HEK293 (cell line): ENCODE data around the gene C4orf50.

Experiments used
- CTCF ChIA-PET: fragments of 350-600 bp; formaldehyde crosslinking; extraction: SDS; loops from one replicate; lab custom pipeline; 2021; ENCODE audit warnings: antibody characterized with exemption; lab: Yijun Ruan, JAX
- POLR2A ChIA-PET: fragments of 300-600 bp; formaldehyde crosslinking; extraction: SDS; loops from one replicate; lab custom pipeline; 2020; ENCODE audit warnings: antibody characterized with exemption, inconsistent platforms; lab: Yijun Ruan, JAX
- H3K27ac ChIP-seq: fragments of 200-500 bp; sonication (Bioruptor generic); 2 replicates; pipeline ENCODE4 v1.5.1; 2014; ENCODE audit warnings: low read depth, low read length, control low read depth, inconsistent platforms; ENCODE audit errors: extremely low read depth
- H3K36me3 ChIP-seq, 2 experiments: fragments of 200-500 bp in 1 of 2; sonication (Bioruptor generic) in 1 of 2; 1 replicate in 1 of 2; 2 replicates in 1 of 2; pipeline ENCODE4 v1.5.1; 2014 to 2017; ENCODE audit warnings: inconsistent platforms in 2 of 2, low read length in 2 of 2; ENCODE audit not compliant: control insufficient read depth in 2 of 2, insufficient read depth in 1 of 2
- H3K4me1 ChIP-seq: fragments of 200-500 bp; sonication (Bioruptor generic); 2 replicates; pipeline ENCODE4 v1.5.1; 2014; ENCODE audit warnings: mild to moderate bottlenecking, low read length, inconsistent platforms; ENCODE audit not compliant: control insufficient read depth, insufficient read depth
- H3K4me3 ChIP-seq: 2 replicates; pipeline ENCODE4 v1.5.1; 2011; ENCODE audit warnings: low read depth, mild to moderate bottlenecking, control low read depth, low read length, moderate library complexity
- H3K9me3 ChIP-seq: fragments of 200-500 bp; sonication (Bioruptor generic); 2 replicates; pipeline ENCODE4 v1.5.1; 2014; ENCODE audit warnings: low read depth, low read length, inconsistent platforms; ENCODE audit not compliant: control insufficient read depth, insufficient read depth
- BCL6B ChIP-seq: fragments of 450-650 bp; formaldehyde crosslinking; IDR thresholded peaks from 2 replicates; pipeline ENCODE4 v1.5.1; 2017; ENCODE audit warnings: missing biosample characterization, missing genetic modification characterization
- GLI4 ChIP-seq: fragments of 450-650 bp; formaldehyde crosslinking; IDR thresholded peaks from 2 replicates; pipeline ENCODE4 v1.5.1; 2016; ENCODE audit warnings: missing biosample characterization, missing genetic modification characterization
- HOXD13 ChIP-seq: sonication (generic); formaldehyde crosslinking; IDR thresholded peaks from 2 replicates; pipeline ENCODE4 v1.8.0; 2022; ENCODE audit warnings: missing genetic modification reagents, borderline replicate concordance
- INSM2 ChIP-seq: fragments of 450-650 bp; formaldehyde crosslinking; IDR thresholded peaks from 2 replicates; pipeline ENCODE4 v1.5.1; 2016; ENCODE audit warnings: missing biosample characterization, missing genetic modification characterization
- SETDB1 ChIP-seq: IDR thresholded peaks from one replicate; pipeline ENCODE4 v1.6.1; 2017; ENCODE audit warnings: mild to moderate bottlenecking, low read length, moderate library complexity, mixed read lengths; ENCODE audit not compliant: insufficient read length
- ZNF112 ChIP-seq: fragments of 450-650 bp; formaldehyde crosslinking; IDR thresholded peaks from 2 replicates; pipeline ENCODE4 v1.5.0; 2017; ENCODE audit warnings: missing biosample characterization, missing genetic modification characterization
- ZNF121 ChIP-seq: fragments of 450-650 bp; formaldehyde crosslinking; IDR thresholded peaks from 2 replicates; pipeline ENCODE4 v1.5.1; 2016; ENCODE audit warnings: missing biosample characterization, missing genetic modification characterization
- ZNF324 ChIP-seq: fragments of 450-650 bp; formaldehyde crosslinking; IDR thresholded peaks from 2 replicates; pipeline ENCODE4 v1.5.1; 2016; ENCODE audit warnings: missing biosample characterization, missing genetic modification characterization
- ZNF394 ChIP-seq: fragments of 450-650 bp; formaldehyde crosslinking; IDR thresholded peaks from 2 replicates; pipeline ENCODE4 v1.5.1; 2016; ENCODE audit warnings: missing biosample characterization, missing genetic modification characterization, mild to moderate bottlenecking, moderate library complexity, borderline replicate concordance
- ZNF404 ChIP-seq: fragments of 450-650 bp; formaldehyde crosslinking; IDR thresholded peaks from 2 replicates; pipeline ENCODE4 v1.5.1; 2017; ENCODE audit warnings: missing biosample characterization, missing genetic modification characterization
- ZNF501 ChIP-seq: fragments of 450-650 bp; formaldehyde crosslinking; IDR thresholded peaks from 2 replicates; pipeline ENCODE4 v1.5.1; 2016; ENCODE audit warnings: missing biosample characterization, missing genetic modification characterization
- ZNF518A ChIP-seq: fragments of 450-650 bp; formaldehyde crosslinking; conservative IDR thresholded peaks from 2 replicates; pipeline ENCODE4 v1.5.1; 2016; ENCODE audit warnings: low read depth, missing biosample characterization, missing genetic modification characterization
- ZNF560 ChIP-seq: fragments of 450-650 bp; formaldehyde crosslinking; IDR thresholded peaks from 2 replicates; pipeline ENCODE4 v1.5.1; 2017; ENCODE audit warnings: missing biosample characterization, missing genetic modification characterization, borderline replicate concordance
- ZNF585B ChIP-seq: fragments of 450-650 bp; formaldehyde crosslinking; IDR thresholded peaks from 2 replicates; pipeline ENCODE4 v1.5.1; 2016; ENCODE audit warnings: missing biosample characterization, missing genetic modification characterization
- ZNF76 ChIP-seq: fragments of 450-650 bp; formaldehyde crosslinking; IDR thresholded peaks from 2 replicates; pipeline ENCODE4; 2016; ENCODE audit warnings: low read depth, missing biosample characterization, missing genetic modification characterization, borderline replicate concordance
- ZSCAN4 ChIP-seq: fragments of 450-650 bp; formaldehyde crosslinking; IDR thresholded peaks from 2 replicates; pipeline ENCODE4 v1.5.1; 2017; ENCODE audit warnings: missing biosample characterization, missing genetic modification characterization

The C4orf50 gene

GRCh38 chr4:5940470-5941203, 77.6 kb downstream of the C4orf50 start:
- CTCF ChIA-PET = no interaction called here
- Histone ChIP-seq H3K27ac (no peak overlapping the region), H3K9me3 (no peaks in the 10 kb centered on the region), H3K4me1 (no peaks in the 10 kb centered on the region), H3K4me3 (no peak overlapping the region), H3K36me3 (no peaks in the 10 kb centered on the region)
- TF ChIP-seq SETDB1 (peak; percentile 35), GLI4 (tag by site-specific recombination) (no peak), ZNF585B (tag by site-specific recombination) (no peak), INSM2 (no peak)
- POLR2A ChIA-PET = no interaction called here

- no peaks in the 10 kb centered on the region for H3K9me3 ChIP-seq
- H3K36me3 ChIP-seq = no peaks in the 10 kb centered on the region
- no peak for TF ChIP-seq ZNF560 (tag by site-specific recombination)
- TF ChIP-seq ZNF394 (tag by site-specific recombination) = no peak
- TF ChIP-seq ZNF112 (tag by site-specific recombination) = no peak
- no peak for TF ChIP-seq ZSCAN4
- no peak for TF ChIP-seq BCL6B (tag by site-specific recombination)
- TF ChIP-seq ZNF518A (tag by site-specific recombination) = no peak
- no peak for TF ChIP-seq HOXD13 (CRISPR knock-in tag)
- TF ChIP-seq ZNF404 = no peak
- no peak for TF ChIP-seq ZNF121 (tag by site-specific recombination)
- TF ChIP-seq ZNF324 (tag by site-specific recombination) = no peak
- TF ChIP-seq ZNF76 = no peak
- no peak for TF ChIP-seq ZNF501 (tag by site-specific recombination)
- TF ChIP-seq, all 188 proteins: peak for 0
- no peak overlapping the region for H3K4me3 ChIP-seq
- no peaks in the 10 kb centered on the region for H3K4me1 ChIP-seq
- ChIA-PET CTCF (no interaction called here), POLR2A (no interaction called here)
- no peak overlapping the region for H3K27ac ChIP-seq
Measured at GRCh38 chr4:5933996-5934831, 84.0 kb downstream of the C4orf50 start.
